GM19328 (cell line): ENCODE data around the gene NAV3.

Experiments
- ATAC-seq: cut with Tn5 transposase; IDR thresholded peaks from one replicate; pipeline ENCODE4 v1.9.1; 2021; ENCODE audit warnings: mild to moderate bottlenecking, moderate library complexity; ENCODE audit not compliant: unreplicated experiment

NAV3 gene

GRCh38 chr12:78179346-78179745, 348.7 kb downstream of the NAV3 start:
- no peak for ATAC-seq

GRCh38 chr12:78181544-78182162, 351.0 kb downstream of the NAV3 start:
- no peak for ATAC-seq

- no peak for ATAC-seq
Measured at GRCh38 chr12:78183824-78184223, 353.1 kb downstream of the NAV3 start.

- no peak for ATAC-seq
Measured at GRCh38 chr12:78185109-78185508, 354.4 kb downstream of the NAV3 start.

GRCh38 chr12:78185651-78186050, 355.0 kb downstream of the NAV3 start:
- ATAC-seq, result no peak

GRCh38 chr12:78186670-78187069, 356.0 kb downstream of the NAV3 start:
- no peak for ATAC-seq

GRCh38 chr12:78187741-78188140, 357.0 kb downstream of the NAV3 start:
- ATAC-seq, result no peak

GRCh38 chr12:78189656-78190055, 359.0 kb downstream of the NAV3 start:
- no peak for ATAC-seq

- no peak for ATAC-seq
Measured at GRCh38 chr12:78191611-78192010, 360.9 kb downstream of the NAV3 start.

GRCh38 chr12:78192979-78193378, 362.3 kb downstream of the NAV3 start:
- no peak for ATAC-seq

- ATAC-seq, result no peak
Measured at GRCh38 chr12:78194448-78194847, 363.8 kb downstream of the NAV3 start.

GRCh38 chr12:78198896-78199295, 368.2 kb downstream of the NAV3 start:
- no peak for ATAC-seq

- no peak for ATAC-seq
Measured at GRCh38 chr12:78199926-78200325, 369.2 kb downstream of the NAV3 start.

- no peak for ATAC-seq
Measured at GRCh38 chr12:78204926-78205325, 374.2 kb downstream of the NAV3 start.

GRCh38 chr12:78208092-78208491, 377.4 kb downstream of the NAV3 start:
- ATAC-seq, result no peak

- ATAC-seq, result no peak
Measured at GRCh38 chr12:78209846-78210505, 379.3 kb downstream of the NAV3 start.

- ATAC-seq, result no peak
Measured at GRCh38 chr12:78210506-78210860, 379.8 kb downstream of the NAV3 start.

- ATAC-seq, result no peak
Measured at GRCh38 chr12:78210894-78211302, 380.2 kb downstream of the NAV3 start.

- no peak for ATAC-seq
Measured at GRCh38 chr12:78220811-78221210, 390.1 kb downstream of the NAV3 start.

GRCh38 chr12:78224154-78224553, 393.5 kb downstream of the NAV3 start:
- no peak for ATAC-seq

- ATAC-seq, result no peak
Measured at GRCh38 chr12:78226763-78227162, 396.1 kb downstream of the NAV3 start.

GRCh38 chr12:78229591-78230101, 399.0 kb downstream of the NAV3 start:
- peak; percentile 94 for ATAC-seq

GRCh38 chr12:78232756-78233155, 402.1 kb downstream of the NAV3 start:
- no peak for ATAC-seq
